ENCODE measurements around the gene PTPRE.

The PTPRE gene

GRCh38 chr10:128077155-128077875 is 170.4 kb downstream of the PTPRE start:
- Mint-ChIP-seq H3K36me3 (ENCODE audit: low read depth) (no peaks in the 10 kb centered on the region), H3K9me3 (no peaks in the 10 kb centered on the region), H3K27ac (no peak overlapping the region), H3K4me1 (no peaks in the 10 kb centered on the region), H3K4me3 (no peak overlapping the region), H3K27me3 (ENCODE audit: low read depth, poor library complexity) (peaks cover 23% of the 10 kb centered on the region)
- no peak for TF ChIP-seq CTCF (IDR thresholded peaks at IDR 0.05)
- DNase-seq, result no peak

GRCh38 chr10:128078136-128078969 is 171.4 kb downstream of the PTPRE start:
- TF ChIP-seq CTCF (IDR thresholded peaks at IDR 0.05), result peak; percentile 65
- H3K4me3 Mint-ChIP-seq, result no peak overlapping the region
- no peaks in the 10 kb centered on the region for H3K4me1 Mint-ChIP-seq
- H3K36me3 Mint-ChIP-seq (ENCODE audit: low read depth), result no peaks in the 10 kb centered on the region
- no peak overlapping the region for H3K27ac Mint-ChIP-seq
- peaks cover 17% of the 10 kb centered on the region for H3K27me3 Mint-ChIP-seq (ENCODE audit: low read depth, poor library complexity)
- peak; percentile 67 for DNase-seq
- H3K9me3 Mint-ChIP-seq, result no peaks in the 10 kb centered on the region

DNA sequence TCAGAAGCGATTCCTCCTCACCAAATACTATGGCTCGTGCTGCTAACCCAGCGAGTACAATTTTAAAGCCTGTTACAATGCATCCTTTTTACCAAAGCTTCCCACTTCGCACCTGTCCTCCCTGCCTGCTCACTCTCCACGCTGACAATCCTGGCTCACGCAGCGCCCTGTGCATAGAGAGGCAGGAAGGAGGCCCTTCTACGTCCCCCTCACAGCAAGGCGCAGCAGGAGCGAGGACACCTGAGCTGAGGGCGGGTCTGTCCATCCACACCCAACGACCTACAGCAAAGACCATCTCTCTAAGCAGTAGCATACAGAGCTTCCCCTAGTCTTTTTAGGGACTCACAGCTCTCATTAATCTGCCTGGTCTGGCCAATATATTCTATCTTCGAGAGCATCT is 173.3 kb downstream of the PTPRE start:
- no peak overlapping the region for H3K27ac Mint-ChIP-seq
- no peak overlapping the region for H3K4me3 Mint-ChIP-seq
- no peaks in the 10 kb centered on the region for H3K36me3 Mint-ChIP-seq (ENCODE audit: low read depth)
- no peaks in the 10 kb centered on the region for H3K9me3 Mint-ChIP-seq
- no peaks in the 10 kb centered on the region for H3K4me1 Mint-ChIP-seq
- DNase-seq, result no peak
- peaks cover 13% of the 10 kb centered on the region for H3K27me3 Mint-ChIP-seq (ENCODE audit: low read depth, poor library complexity)
- no peak for TF ChIP-seq CTCF (IDR thresholded peaks at IDR 0.05)

DNA sequence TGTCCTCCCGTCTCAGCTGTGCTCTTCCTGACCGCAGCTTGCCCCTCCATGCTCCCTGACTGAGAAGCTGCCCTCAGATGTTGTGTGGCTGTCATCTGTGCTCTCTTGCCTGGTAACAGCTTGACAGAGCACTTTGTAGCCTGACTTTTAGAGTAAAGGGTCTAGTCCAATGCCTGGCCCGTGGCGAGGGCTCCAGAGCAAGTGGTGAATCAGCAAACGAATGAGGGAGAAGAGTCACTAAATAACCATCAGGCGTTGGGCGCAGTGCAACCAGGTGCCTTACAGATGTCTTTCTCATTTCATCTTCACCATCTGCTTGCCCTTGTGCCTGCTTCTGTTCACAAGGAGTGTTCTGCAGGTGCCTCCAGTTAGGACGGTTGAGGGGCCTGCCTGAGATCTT is 173.7 kb downstream of the PTPRE start:
- Mint-ChIP-seq H3K4me1 (no peaks in the 10 kb centered on the region), H3K4me3 (no peak overlapping the region), H3K9me3 (no peaks in the 10 kb centered on the region), H3K27me3 (ENCODE audit: low read depth, poor library complexity) (peaks cover 16% of the 10 kb centered on the region), H3K27ac (no peak overlapping the region), H3K36me3 (ENCODE audit: low read depth) (no peaks in the 10 kb centered on the region)
- no peak for TF ChIP-seq CTCF (IDR thresholded peaks at IDR 0.05)
- DNase-seq, result no peak

DNA sequence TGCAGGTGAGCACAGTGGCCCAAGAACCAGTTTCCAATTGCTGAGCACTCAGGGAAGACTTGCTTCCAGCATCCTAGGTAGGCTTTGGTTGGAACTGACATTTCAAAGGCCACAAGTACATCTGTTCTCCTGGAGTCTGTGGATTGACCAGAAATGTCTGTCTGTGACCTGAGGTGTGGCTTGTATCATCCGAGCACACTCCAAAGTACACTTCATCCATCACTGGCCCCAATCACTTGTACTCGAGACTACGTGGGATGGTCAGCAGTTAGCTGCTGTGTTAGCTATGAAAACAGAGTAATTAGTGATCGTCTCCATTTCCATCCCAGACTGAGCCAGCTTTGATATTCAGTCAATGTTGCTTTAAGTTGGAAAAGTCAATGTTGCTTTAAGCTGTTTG is 174.3 kb downstream of the PTPRE start:
- Mint-ChIP-seq H3K27me3 (ENCODE audit: low read depth, poor library complexity) (peaks cover 16% of the 10 kb centered on the region), H3K9me3 (no peaks in the 10 kb centered on the region), H3K36me3 (ENCODE audit: low read depth) (no peaks in the 10 kb centered on the region), H3K4me3 (no peak overlapping the region), H3K27ac (no peak overlapping the region), H3K4me1 (no peaks in the 10 kb centered on the region)
- no peak for DNase-seq
- TF ChIP-seq CTCF (IDR thresholded peaks at IDR 0.05), result no peak
